HepG2 (cell line): ENCODE data around the gene AGAP1. TPM values are rescaled to one million over a fixed set of nuclear protein-coding genes. Genes with fewer than 3 reads are reported as not detected.
A peak's percentile ranks its signal among the peaks of the same experiment; 100 is the strongest.

Experiments used
- ATAC-seq: fragments of 200-7000 bp; cut with Tn5 transposase; 3 replicates; pipeline ENCODE4 v1.9.1; 2020; ENCODE audit warnings: mild to moderate bottlenecking, moderate library complexity
- BruUV-seq: library from RNA; stranded (reverse); fragments of 400-500 nt; replicated peaks from 2 replicates; lab custom pipeline; 2021; lab: Mats Ljungman, UMichigan
- CTCF ChIA-PET: fragments of 300-600 bp; formaldehyde crosslinking; extraction: SDS; loops from one replicate; lab custom pipeline; 2021; ENCODE audit warnings: low total read pairs, inconsistent platforms, low intra/inter-chr PET ratio; lab: Yijun Ruan, JAX
- POLR2A ChIA-PET: fragments of 350-600 bp; sonication (Branson Sonifier 250); formaldehyde crosslinking; loops from one replicate; lab custom pipeline; 2020; ENCODE audit warnings: antibody characterized with exemption, inconsistent platforms; lab: Yijun Ruan, JAX
- DNase-seq: peaks from one replicate; pipeline ENCODE4 v3.0.0-alpha.2; 2015; ENCODE audit warnings: low spot score
- FAIRE-seq: peaks from 3 replicates; lab custom pipeline; 2011; peaks lifted over from hg19 to GRCh38; lab: Jason Lieb, UNC
- H2AFZ ChIP-seq: one replicate; pipeline ENCODE4 v1.6.1; 2011; ENCODE audit warnings: low read length, inconsistent platforms
- H3K27ac ChIP-seq: fragments of 300-600 bp; 3 replicates; pipeline ENCODE4 v1.8.0; 2011; ENCODE audit warnings: mixed run types, mild to moderate bottlenecking, mixed read lengths, low read length, inconsistent platforms; ENCODE audit not compliant: insufficient read depth; ENCODE audit errors: extremely low read length
- H3K27me3 ChIP-seq, 2 experiments: fragments of 200-600 bp in 1 of 2; 2 replicates in 1 of 2; 3 replicates in 1 of 2; pipeline versions ENCODE4 v1.6.0 to v1.8.0; 2011; ENCODE audit warnings: low read length in 2 of 2, mild to moderate bottlenecking in 2 of 2, moderate library complexity in 2 of 2, inconsistent platforms in 1 of 2; ENCODE audit not compliant: insufficient read depth in 2 of 2, control insufficient read depth in 1 of 2
- H3K36me3 ChIP-seq, 2 experiments: fragments of 200-600 bp in 1 of 2; replicated peaks in 1 of 2; 2 replicates in 1 of 2; 3 replicates in 1 of 2; pipeline versions ENCODE4 v1.5.1 to v1.8.0; 2011; ENCODE audit warnings: low read length in 2 of 2, inconsistent platforms in 1 of 2; ENCODE audit not compliant: insufficient read depth in 2 of 2, control insufficient read depth in 1 of 2
- H3K4me1 ChIP-seq: 2 replicates; pipeline ENCODE4 v1.5.1; 2012; ENCODE audit warnings: low read length, inconsistent platforms; ENCODE audit not compliant: insufficient read depth
- H3K4me2 ChIP-seq: 2 replicates; pipeline ENCODE4 v1.6.0; 2011; ENCODE audit warnings: low read depth, low read length, inconsistent platforms
- H3K4me3 ChIP-seq, 3 experiments: fragments of 200-600 bp in 1 of 3; sonication (generic), shearing (Covaris generic) in 1 of 3; replicated peaks in 1 of 3; 2 replicates each; pipeline ENCODE4 v1.5.1; 2011 to 2016; ENCODE audit warnings: low read length in 3 of 3, inconsistent platforms in 2 of 3, low read depth in 2 of 3, mild to moderate bottlenecking in 2 of 3, control low read depth in 1 of 3, mixed read lengths in 1 of 3; ENCODE audit not compliant: insufficient read depth in 1 of 3
- H3K79me2 ChIP-seq: one replicate; pipeline ENCODE4 v1.6.1; 2011; ENCODE audit warnings: low read length, inconsistent platforms; ENCODE audit not compliant: insufficient read depth
- H3K9ac ChIP-seq: 2 replicates; pipeline ENCODE4 v1.6.0; 2011; ENCODE audit warnings: mild to moderate bottlenecking, low read depth, low read length, inconsistent platforms; ENCODE audit not compliant: insufficient read depth
- H3K9me3 ChIP-seq: 2 replicates; pipeline ENCODE4 v1.5.1; 2012; ENCODE audit warnings: mild to moderate bottlenecking, low read length
- H4K20me1 ChIP-seq: 2 replicates; pipeline ENCODE4 v1.6.0; 2011; ENCODE audit warnings: inconsistent platforms, mild to moderate bottlenecking, low read length, moderate library complexity; ENCODE audit not compliant: insufficient read depth
- HMGXB3 ChIP-seq: sonication (generic); formaldehyde crosslinking; IDR thresholded peaks from 2 replicates; pipeline ENCODE4 v1.4.0; 2020; ENCODE audit warnings: missing genetic modification reagents, borderline replicate concordance
- HNF4A ChIP-seq: sonication (generic); formaldehyde crosslinking; IDR thresholded peaks from 2 replicates; pipeline ENCODE4 v1.4.0; 2020; ENCODE audit warnings: missing genetic modification reagents
- KDM6A ChIP-seq: IDR thresholded peaks from 2 replicates; pipeline ENCODE4 v1.6.1; 2016; ENCODE audit warnings: low read depth
- MAX ChIP-seq: IDR thresholded peaks from 2 replicates; pipeline ENCODE4 v1.6.1; 2012; ENCODE audit warnings: inconsistent platforms
- NR2F2 ChIP-seq: IDR thresholded peaks from 2 replicates; pipeline ENCODE4 v1.6.1; 2012; ENCODE audit warnings: low read depth, inconsistent platforms, borderline replicate concordance
- NR2F6 ChIP-seq, 2 experiments: IDR thresholded peaks; 2 replicates each; pipeline ENCODE4 v1.6.1; 2016; ENCODE audit warnings: antibody characterized with exemption in 1 of 2, mild to moderate bottlenecking in 1 of 2
- RBM22 ChIP-seq: fragments of 200-400 bp; formaldehyde crosslinking; optimal IDR thresholded peaks from 2 replicates; pipeline ENCODE3; 2017; ENCODE audit warnings: mild to moderate bottlenecking, low read length, moderate library complexity
- TCF7 ChIP-seq: sonication (generic); IDR thresholded peaks from 2 replicates; pipeline ENCODE4 v1.6.1; 2016; ENCODE audit warnings: antibody characterized with exemption, low read depth
- TFAP4 ChIP-seq: sonication (generic); IDR thresholded peaks from 2 replicates; pipeline ENCODE4 v1.6.1; 2016; ENCODE audit warnings: low read depth, borderline replicate concordance
- ZFP82 ChIP-seq: sonication (generic); formaldehyde crosslinking; IDR thresholded peaks from 2 replicates; pipeline ENCODE4 v1.5.1; 2020; ENCODE audit warnings: mild to moderate bottlenecking, missing genetic modification reagents, borderline replicate concordance
- ZNF687 ChIP-seq: sonication (generic); formaldehyde crosslinking; IDR thresholded peaks from 2 replicates; pipeline ENCODE4 v1.5.1; 2020; ENCODE audit warnings: mild to moderate bottlenecking, missing genetic modification reagents, moderate library complexity
- WGBS: methylation state at CpG from one replicate; pipeline ENCODE4 v1.1.6; 2017; ENCODE audit warnings: low lambda C conversion rate; 5-methylcytosine and 5-hydroxymethylcytosine counted together
- in situ Hi-C: cut with HindIII; loops from 2 replicates; pipeline ENCODE4 v1.10.0; 2017; ENCODE audit warnings: low pct_unique_long_range_greater_than_20kb; ENCODE audit not compliant: extremely low pct_ligation_motif_present
- intact Hi-C: fragments of 100-400 bp; cut with micrococcal nuclease; formaldehyde crosslinking; loops from one replicate; pipeline ENCODE4 v1.10.0; 2022; ENCODE audit not compliant: unreplicated experiment
- polyA plus RNA-seq, 8 experiments: library from polyadenylated mRNA; depleted of rRNA in 3 of 8; stranded (reverse) in 7 of 8; unstranded in 1 of 8; fragments of >200 nt; fragmentation: Illumina TruSeq in 4 of 8; extraction: Trizol in 4 of 8; gene quantifications; 2 replicates each; pipeline versions ENCODE4 v1.2.1 to v1.2.3, GENCODE V29; 2011 to 2016; ENCODE audit warnings: low read depth in 4 of 8, missing spikeins in 1 of 8, mixed read lengths in 1 of 8; ENCODE audit not compliant: insufficient read depth in 1 of 8
- total RNA-seq, 5 experiments: library from RNA; depleted of rRNA; stranded (reverse); fragments of >200 nt; fragmentation: Illumina TruSeq; extraction: Trizol; gene quantifications; 2 replicates each; pipeline ENCODE4 v1.2.3, GENCODE V29; 2016; ENCODE audit warnings: low read depth in 1 of 5

Gene AGAP1
- total and polyA plus RNA-seq, 2 of the 13 experiments (the other 11 are each of a cell fraction or from before 2014, with no cell fraction given) = 21.2 to 32.7 TPM

- H3K4me3 ChIP-seq = no peak overlapping the region
- in situ Hi-C loops (no loop called here), intact Hi-C loops (no loop called here)
- no peaks in the 10 kb centered on the region for H3K9me3 ChIP-seq
- H3K4me1 ChIP-seq = peaks cover 18% of the 10 kb centered on the region
- no peaks in the 10 kb centered on the region for H4K20me1 ChIP-seq
- no peak overlapping the region for H3K4me2 ChIP-seq
- no peaks in the 10 kb centered on the region for H3K27me3 ChIP-seq
- FAIRE-seq = peak; percentile 43
- H2AFZ ChIP-seq = no peak overlapping the region
- H3K27ac ChIP-seq = no peak overlapping the region
- ChIA-PET POLR2A (no interaction called here), CTCF (no interaction called here)
- H3K9ac ChIP-seq = no peak overlapping the region
- peak; percentile 21; the same call in 1 of the 2 replicates for TF ChIP-seq TFAP4
- TF ChIP-seq ZFP82 (CRISPR knock-in tag) = no peak
- no peak for TF ChIP-seq HMGXB3 (CRISPR knock-in tag)
- peak; percentile 83 for TF ChIP-seq NR2F2
- no peak for TF ChIP-seq KDM6A
- TF ChIP-seq RBM22 = peak; percentile 43
- TF ChIP-seq NR2F6 (IDR thresholded peaks at IDR 0.05) = peak; percentile 88
- TF ChIP-seq NR2F6 (CRISPR knock-in tag; IDR thresholded peaks at IDR 0.05) = peak; percentile 43; the same call in 1 of the 2 replicates
- TF ChIP-seq HNF4A (CRISPR knock-in tag) = 0 out of 2 replicates have a peak, but pooled peaks have one; percentile 7
- TF ChIP-seq MAX = 0 out of 2 replicates have a peak, but pooled peaks have one; percentile 24
- peak; percentile 56 for TF ChIP-seq ZNF687
- peak; percentile 61; the same call in 1 of the 2 replicates for TF ChIP-seq TCF7
- peak; percentile 50 for DNase-seq
- no TSS peak for BruUV-seq
- WGBS = 73% methylated on average over 7 of the region's 7 CpGs
- peaks cover 10 to 38% of the 10 kb centered on the region in 2 experiments for H3K36me3 ChIP-seq
- peaks cover 2% of the 10 kb centered on the region for H3K79me2 ChIP-seq
- ATAC-seq = no peak; the same call in 2 of the 3 replicates
These were observed 225.5 kb downstream of the AGAP1 start for GRCh38 chr2:235719146-235719942.
